ENCODE data around the gene SH3RF3.
A peak's percentile ranks its signal among the peaks of the same experiment; 100 is the strongest.

The SH3RF3 gene

DNA sequence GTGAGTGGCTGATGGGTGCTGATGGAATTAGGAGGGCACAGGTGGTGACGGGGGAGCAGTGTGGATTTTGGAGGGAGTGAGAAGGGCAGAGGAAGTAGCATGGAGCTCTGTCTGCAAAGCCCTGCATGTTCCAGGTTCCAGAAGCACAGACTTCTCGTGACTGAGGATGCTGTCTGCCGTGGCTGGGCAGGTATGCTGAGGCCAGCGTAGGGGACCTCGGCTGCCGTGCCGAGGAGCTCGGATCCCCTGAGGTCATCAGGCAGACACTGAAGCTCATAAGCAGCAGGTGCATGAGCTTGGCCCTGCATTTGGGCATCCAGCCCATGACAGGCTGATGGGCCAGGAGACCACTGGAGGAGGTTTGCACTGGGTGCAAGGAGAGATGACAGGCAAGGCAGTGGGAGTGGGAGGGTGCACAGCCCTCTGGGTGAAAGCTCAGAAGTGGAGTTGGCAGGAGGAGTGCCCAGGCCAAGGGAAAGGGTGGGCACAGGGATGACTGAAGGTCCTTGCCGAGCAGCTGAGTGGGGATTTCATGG, 215.3 kb downstream of the SH3RF3 start:
- no peak for DNase-seq

DNA sequence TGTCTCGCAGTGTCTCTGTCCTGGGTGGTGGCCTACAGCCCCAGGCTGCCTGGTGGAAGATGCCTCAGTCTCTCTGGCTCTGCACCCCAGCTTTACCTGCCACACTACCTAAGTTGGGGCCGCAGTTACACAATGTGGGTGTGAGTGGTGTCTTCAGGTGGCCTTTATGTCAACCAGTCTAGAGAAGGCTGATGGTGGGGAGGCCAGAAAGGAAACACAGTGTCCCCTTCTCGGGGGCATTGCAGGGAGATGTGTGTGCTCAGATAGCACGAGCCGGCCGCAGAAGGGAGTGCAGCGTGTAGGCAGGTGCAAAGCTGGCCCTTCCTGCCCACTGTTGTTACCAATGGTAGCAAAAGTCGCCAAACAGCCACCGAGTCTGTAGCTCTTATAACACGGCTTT, 216.1 kb downstream of the SH3RF3 start:
- DNase-seq = no peak

DNA sequence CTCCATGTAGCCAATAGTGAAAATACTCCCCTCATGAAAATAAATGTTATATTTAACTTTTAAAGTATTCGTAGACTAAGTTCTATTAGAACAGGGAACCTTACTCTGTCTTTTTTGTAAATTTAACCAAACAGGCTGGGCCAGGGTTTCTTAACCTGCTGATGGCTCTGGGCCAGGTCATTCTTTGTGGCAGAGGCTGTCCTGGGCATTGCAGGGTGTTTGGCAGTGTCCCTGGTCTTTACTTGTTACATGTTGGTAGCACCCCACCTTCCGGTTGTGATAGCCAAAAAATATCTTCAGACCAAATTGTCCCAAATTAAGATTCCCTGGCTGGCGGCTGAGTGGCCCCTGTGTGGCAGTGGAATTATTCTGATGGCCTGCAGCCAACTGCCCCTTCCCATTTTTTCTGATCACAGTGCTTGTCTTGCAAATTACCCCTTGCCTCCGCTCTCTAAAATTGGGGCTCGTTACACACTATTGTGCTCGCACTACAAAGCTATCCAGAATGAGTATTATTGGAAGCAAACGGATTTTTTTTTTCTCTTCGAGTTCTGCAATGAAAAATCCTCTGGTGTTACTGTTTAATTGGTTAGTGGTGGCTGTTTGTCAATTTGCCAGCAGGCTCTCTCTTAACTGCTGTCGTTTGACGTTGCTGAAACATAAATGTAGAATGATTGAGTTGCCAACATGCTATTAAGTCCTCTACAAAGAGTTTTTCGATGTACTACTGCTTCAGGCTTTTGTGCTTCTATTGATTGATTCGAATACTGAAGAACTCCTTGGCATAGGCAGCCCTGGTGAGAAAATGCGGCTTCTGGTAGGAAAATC, 216.9 kb downstream of the SH3RF3 start:
- no peak for DNase-seq

DNA sequence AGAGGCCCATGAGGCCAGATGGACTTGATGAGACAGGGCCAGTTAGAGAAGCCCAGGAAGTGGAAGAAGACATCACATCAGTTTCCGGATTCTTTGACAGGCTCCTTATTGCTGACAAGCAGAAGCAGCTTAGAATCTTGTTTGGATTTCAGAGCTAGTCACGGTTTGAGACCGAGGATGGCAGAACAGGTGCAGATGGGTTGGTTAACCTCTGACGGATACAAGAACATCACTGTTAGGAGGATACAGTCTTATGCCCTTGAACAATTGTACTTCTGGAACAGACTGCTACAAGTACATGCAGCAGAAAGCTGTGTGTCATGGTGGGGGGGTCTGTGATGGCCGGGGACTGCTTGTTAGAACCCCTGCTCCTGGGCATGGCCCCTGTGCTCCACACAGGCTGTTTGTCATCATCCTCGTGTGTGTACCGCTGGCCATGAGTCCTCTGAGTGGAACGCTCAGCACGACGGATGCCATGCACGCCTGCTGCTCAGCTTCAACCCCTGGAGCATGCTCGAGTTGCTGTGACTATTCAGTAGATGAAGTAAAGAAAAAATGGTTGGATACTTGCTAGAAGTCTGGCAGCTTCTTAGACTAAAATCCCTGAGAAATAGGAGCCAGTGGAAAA, 217.7 kb downstream of the SH3RF3 start:
- no peak for DNase-seq

DNA sequence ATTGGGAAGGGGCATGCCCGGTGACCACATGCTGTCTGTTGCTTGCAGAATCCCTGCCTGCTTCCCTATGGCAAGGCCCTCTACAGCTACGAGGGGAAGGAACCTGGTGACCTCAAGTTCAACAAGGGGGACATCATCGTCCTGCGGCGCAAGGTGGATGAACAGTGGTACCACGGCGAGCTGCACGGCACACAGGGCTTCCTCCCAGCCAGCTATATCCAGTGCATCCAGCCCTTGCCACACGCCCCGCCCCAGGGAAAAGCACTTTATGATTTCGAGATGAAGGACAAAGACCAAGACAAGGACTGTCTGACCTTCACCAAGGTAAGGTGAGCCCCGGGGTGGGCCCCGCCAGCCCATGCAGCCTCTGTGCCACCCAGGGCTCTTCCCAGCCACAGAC, 218.6 kb downstream of the SH3RF3 start:
- no peak for DNase-seq

DNA sequence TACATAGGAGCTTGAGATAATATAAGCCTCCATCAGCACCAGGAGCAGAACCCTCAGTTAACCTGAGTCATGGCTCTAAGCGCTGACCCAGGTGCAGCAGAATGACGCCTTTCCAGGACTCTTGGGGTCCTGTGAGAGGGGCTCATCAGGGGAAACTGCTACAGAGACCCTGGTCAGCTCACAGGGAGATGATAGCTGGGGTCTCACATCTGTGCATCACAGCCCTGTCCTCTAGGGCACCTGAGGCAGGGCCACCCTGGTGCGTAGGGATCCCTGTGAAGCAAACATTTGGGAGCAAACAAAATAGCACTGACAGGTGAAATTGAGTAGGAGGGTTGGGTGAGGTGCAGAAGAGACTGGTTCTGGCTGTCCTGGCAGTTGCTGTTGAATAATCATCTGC, 219.2 kb downstream of the SH3RF3 start:
- no peak for DNase-seq

DNA sequence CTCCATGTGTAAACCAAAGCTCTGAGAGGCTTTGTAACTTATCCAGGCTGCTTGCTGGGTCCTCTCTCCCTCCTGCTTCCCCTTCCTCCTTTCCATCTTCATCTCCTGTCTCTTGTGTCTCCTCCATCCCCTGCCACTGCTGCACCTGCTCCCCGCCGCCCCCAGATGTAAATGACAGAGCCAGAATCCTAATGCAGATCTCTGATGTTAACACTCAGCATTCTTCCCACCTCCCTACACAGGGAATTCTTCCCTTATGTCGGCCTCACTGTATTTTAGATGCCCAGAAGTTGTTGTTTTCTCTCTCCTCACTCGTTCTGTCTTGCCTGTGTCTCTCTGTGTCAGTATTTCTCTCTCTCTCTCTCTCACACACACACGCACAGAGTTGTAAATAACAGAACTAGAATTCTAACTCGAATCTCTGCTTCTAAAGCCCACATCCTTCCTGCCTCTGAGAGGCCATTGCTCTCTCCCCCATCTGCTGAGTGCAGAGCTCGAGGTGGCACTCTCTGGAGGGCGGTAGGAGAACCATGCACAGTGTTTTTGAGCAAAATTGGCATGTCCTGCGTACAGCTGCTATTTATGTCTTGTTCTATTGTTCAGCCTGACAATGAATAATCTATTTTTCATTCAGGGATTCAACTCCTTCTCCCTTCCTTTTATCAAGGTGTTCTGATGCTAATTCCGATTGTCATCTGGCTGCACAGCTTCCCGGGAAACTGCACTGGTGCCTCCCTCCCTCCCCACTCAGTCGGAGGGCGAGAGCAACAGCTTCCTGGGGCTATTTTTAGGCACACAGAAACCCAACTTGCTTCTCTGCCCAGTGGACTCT, 219.9 kb downstream of the SH3RF3 start:
- peak; percentile 1 for DNase-seq

DNA sequence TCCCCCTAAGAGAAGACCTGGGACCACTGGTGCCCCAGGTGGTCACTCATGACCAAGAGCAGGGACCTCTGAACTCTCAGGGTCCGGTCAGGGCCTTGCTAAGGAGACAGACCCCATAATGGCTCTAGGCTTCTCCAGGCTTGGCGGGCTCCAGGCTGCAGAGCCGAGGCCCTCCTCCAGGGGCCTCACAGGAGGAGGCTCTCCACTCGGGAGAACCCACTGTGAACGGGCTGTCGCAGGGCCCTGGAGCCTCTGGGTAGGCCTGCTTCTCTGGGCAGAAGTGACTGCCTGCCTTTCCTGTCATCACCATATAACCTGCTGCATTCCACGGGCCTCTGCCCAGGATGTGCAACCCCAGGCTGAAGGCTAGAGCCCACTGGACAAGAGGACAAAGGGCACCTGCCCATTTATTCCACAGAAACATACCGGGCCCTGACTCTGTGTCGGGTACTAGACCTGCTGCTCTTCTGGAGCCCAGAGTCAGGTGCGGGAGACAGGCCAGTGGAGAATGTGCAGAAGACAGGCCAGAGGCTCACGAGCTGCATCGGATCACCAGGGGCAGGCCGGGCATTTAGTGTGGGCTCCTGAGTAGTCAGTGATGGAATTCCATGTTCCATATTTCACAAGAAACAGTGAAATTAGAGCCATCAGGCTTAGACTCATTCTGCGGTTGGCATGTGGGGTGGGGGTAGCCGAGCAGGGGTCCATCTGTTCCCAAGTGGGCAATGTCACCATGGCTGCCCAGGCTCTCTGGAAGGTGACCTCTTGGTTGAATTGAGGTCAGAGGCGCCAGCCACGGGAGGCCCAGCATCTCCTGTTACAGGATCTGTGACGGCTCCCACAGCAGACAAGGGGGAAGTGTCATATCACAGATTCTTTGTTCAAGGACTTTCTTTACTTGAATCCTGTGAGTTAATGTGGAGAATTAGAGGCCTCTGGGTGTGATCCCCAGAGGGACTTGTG, 220.8 kb downstream of the SH3RF3 start:
- no peak for DNase-seq

DNA sequence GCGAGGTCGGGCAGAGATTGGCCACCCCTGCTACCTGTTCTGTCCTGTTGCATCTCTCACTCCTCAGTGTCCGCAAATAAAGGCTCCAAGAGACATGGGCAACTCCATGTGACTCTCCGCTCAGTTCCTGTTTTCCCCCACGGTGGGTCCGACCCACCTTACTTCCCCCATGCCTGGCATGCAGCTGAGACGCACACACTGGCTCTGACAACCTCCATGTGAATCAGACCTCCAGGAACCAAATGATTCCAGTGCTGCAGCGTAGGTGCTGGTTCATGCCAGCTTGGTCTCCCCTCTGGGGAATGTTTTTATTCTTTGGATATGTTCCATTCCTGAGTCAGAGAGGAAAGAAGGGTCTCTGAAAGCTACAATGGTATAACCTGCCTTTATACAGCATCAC, 221.5 kb downstream of the SH3RF3 start:
- no peak for DNase-seq

DNA sequence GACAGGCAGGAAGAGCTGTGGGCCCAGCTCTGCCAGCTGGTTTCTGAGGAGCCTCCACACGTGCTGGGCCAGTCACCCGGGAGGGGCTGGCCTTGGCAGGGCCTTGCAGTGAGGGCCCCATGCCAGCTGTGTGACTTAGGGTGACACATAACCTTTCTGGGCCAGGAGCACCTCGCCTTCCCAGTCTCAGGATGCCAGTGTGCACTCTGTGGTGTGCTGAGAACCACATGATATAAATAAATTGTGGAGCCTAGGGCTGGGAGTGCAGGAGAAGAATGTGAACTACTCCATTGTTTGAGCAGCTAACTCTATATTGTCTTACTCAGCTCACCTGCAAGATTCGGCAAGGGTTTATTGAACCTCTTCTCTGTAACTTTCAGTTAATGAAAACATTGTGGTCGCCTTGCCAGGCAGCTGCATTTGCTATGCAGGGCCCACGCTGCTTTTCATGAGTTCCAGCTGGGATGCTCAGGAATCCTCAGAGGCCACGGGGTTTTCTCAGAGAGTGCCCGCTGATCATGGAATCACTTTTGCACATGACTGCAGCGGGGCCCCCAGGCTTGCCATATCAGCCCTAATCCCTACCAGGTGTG, 222.3 kb downstream of the SH3RF3 start:
- no peak for DNase-seq

DNA sequence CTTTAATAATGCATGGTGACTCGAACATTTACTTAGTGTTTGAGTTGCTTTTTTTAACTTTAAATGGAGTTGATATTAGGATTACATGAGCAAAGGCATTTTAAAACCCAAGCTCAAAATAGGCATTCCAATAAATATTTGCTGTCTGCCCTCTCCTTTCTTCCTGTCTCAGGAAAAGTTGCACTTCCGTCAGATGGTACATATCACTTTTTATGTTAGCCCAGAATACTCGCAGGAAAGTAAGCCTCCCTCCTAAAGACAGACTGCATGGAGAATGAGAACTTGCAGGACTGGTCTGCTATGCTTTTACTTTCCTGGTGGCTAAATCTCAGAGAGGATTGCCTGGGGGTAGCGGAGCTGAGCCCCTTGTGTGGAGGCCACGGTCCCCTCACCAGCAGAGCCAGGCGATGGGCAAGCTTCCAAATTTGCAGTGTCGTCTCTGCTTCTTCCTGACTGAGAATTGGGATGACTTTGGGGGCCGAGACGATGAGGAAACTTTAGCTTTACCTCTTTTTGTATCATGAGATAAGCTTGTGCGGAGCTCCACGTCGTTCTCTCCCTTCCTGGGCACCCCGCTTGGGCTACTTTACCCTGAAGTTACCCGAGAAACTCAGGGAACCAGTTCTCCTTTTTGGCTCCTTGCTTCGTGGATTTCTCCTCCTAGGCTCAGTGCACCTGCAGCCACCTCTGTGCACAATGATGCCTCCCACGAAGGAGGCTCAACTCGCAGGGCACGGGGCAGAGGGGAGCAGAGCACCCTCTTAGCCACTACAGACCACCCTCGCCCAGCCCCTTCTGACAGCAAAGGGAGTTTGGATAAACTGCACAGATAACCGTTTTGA, 223.3 kb downstream of the SH3RF3 start:
- DNase-seq = no peak

DNA sequence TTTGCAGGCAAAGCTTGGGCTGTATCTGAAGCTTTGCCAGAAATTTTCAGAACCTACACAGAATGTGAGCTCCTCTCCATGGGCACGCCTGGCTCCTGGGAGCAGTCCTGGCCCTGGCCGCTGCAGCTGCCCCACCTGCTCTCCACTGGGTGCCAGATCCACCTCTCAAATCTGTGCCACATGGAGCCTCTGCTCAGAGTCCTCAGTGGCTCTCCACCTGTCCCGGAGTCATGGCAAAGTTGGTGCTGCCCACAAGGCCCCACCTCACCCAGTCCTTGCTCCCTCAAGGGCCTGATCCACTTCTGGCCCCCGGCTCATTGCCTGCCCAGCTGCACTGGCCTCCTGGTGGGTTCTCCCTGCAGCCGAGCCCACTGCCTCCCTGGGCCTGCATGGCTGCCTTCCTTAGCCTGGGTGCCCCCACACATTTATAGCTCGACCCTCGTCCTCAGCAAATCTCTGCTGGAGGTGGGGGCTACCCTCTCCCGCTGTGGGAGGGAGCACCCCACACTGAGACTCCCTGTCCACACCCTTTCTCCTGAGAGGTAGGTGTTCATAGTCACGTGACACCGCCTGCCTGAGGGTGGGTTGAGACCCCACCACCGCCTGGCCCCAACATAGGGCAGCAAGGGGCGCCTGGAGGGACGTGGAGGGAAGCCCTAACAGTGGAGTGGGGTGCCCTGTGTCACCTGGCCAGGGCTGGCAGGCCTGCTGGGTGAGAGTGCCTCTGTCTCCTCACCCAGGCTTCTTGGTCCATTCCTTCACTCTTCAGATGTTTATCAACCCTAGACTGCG, 224.1 kb downstream of the SH3RF3 start:
- DNase-seq = no peak

DNA sequence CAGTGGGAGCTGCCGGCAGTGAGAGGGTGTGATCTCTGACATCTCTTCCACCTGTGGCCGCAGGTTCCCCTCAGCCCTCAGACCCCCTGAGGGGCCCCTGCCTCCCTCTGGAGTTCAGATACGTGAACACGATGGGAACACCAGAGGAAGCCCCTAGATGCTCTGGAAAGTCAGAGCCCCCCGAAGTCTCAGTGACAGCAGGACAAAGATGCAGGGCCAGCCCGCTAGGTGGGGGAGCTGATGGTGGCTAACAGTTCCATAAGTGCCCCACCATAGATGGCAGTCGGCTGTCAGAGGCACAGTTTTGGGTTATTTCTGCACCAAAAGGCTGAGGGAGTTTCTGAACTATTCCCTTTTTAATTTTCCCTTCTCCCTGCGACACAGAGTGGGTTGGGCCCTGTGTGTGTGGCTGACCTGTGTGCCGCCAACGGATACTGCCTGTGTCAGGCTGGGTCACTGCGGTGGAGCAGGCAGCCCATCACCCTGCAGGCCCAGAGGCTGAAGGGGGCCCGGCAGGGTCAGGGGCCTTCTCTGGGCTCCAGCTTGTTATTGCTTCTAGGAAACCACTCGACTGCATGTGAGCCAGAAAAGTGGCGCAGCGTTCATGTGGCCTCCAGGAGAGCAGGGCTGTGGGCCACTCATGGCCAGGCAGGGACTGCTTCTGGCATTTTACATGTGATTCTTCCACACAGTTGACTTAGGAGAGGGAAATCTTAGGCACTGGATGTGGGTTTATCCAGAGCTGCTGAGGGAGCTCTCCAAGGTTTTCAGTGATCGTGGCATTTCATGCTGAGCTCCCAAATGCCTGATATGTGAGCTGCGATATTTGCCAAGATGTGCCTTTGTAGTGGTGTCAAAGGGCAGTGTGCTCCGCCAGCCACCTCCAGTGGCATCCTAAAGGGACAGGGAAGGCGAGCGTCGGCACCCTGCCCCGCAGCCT, 225.1 kb downstream of the SH3RF3 start:
- DNase-seq = no peak

DNA sequence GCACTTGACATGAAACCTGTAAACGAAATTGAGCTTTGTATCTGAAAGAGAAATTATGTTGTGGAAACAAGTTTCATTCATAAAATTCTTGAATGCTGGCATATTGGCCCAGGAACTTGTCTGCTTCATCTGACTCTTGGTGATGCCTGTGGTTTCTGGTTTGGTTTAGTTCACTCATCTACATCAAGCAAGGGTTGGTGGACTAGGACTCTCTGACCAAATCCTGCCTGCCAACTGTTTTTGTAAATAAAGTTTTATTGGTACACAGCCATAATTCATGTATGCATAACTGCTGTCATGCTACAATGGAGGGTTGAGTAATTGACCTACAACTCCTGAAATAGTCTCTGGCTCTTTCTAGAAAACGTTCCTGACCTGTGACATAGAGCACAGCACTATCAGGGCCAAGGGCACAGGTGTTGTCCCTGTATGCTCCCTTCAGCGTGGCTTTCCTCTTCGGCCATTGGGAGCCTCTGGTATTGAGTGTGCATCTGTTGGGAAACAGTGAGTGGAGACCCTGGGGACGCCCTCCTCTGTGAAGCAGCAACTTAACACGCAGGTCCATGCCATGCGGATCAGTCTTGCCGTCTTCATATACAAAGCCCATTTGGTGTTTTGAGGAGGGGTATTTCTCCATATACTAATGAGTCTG, 226.3 kb downstream of the SH3RF3 start:
- DNase-seq = no peak

DNA sequence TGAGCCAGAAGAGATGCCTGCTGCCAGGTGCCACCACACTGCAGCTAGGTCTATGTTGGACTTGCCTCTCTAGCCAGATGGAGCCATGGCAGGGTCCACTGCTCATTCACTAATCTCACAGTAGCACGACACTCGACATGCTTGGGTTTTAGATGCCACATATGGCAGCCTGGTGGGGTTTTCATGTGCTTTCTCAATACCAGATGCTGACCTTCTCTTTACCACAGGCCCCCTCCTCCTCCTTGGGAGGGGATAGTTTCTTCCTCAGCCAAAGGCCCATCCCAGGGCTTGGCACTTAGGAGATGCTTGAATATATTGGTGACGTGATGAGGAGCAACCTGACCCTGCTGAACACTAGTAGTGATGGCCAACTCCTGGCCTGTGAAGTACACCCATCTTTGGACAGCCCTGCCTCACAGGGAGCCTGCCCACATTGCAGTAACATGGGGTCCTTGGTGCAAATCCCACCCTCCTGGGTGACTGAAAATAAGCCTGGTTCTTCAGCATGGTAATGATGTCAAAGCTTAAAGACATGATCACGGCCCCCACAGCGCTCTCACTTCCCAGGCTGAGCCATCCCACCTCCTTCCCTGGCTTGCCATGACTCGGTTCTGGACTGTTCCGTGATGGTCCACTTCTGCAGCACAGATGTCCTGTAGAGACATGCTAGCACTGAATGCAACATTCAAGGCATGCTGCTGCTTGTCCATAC, 227.5 kb downstream of the SH3RF3 start:
- no peak for DNase-seq

DNA sequence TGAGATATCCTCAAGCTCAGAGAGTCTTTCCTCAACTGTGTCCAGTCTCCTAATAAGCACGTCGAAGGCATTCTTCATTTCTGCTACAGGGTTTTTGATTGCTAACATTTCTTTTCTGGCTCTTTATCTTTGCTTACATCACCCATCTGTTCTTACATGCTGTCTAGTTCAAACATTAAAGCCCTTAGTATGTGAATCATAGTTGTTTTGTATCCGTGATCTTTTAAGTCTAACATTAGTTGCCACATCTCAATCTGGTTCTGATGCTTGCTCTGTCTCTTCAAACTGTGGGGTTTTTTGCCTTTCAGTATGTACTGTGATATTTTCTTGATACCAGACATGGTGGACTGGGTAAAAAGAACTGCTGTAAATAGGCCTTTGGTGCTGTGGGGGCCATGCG, 235.2 kb downstream of the SH3RF3 start:
- DNase-seq = no peak

DNA sequence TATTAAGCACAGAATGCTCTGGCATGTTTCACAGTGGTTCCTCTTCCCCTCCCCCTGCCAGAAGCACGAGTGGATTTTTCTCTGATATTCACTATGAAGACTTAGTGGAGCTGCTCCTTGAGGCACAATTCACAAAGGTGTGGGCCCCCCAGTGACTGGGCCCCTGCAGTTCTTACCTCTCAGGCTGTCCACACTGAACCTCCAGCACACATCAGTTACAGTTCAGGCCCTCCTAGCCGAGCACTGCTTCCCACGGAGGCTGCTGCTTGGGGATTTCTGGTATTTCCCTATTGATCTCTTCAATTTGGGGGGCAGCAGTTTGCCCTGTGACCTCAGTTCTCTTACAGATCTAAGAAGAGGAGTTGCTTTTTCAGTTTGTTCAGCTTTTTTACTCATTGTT, 236.1 kb downstream of the SH3RF3 start:
- no peak for DNase-seq

DNA sequence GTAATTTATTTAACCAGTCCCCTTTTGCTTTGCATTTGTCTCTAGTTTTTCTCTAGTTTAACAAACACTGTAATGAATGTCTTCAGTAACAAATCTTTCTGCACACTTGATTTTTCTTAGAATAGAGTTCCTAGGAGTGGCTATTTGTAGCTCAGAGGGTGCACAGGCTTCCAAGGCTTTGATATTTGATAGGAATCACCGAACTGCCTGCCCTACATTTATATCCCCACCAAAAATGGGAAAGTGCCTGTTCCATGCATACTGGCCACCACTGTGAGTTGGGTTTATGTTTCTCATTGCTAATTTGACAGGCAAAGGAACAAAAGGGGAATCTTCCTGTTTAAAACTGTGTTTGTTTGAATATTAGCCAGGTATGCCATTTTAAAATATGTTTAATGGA, 238.7 kb downstream of the SH3RF3 start:
- DNase-seq = no peak

Data from NCI-H69 (cell line).